ENCODE data around the gene ABL1. TPM values are rescaled to one million over a fixed set of nuclear protein-coding genes. Genes with fewer than 3 reads are reported as not detected.

Gene ABL1
- total RNA-seq, 1 experiment from 2014 or later, result 83.6 TPM

GRCh38 chr9:130934702-130935647 lies 99.9 kb downstream of the ABL1 start:
- no peak overlapping the region for H3K27ac ChIP-seq (ENCODE audit: insufficient read length, low read depth, low read length)
- Mint-ChIP-seq H3K4me1 (peaks cover 44 to 54% of the 10 kb centered on the region in 2 experiments), H3K27ac (peak overlapping the region in 1 of 3 experiments; percentile 18; a peak in 1 of 7 replicates), H3K27me3 (ENCODE audit: low read depth) (peaks cover 31% of the 10 kb centered on the region), H3K9me3 (no peaks in the 10 kb centered on the region; a peak in 1 of 5 replicates), H3K36me3 (ENCODE audit: insufficient read depth in 1 of 3, low read depth in 3 of 3) (0 out of 7 replicates have a peak, but pooled peaks cover 0 to 1% (median 0%) of the 10 kb centered on the region in 3 experiments), H3K4me3 (peak overlapping the region in 1 of 2 experiments; percentile 20; a peak in 1 of 5 replicates)
- no peaks in the 10 kb centered on the region for H3K79me1 ChIP-seq (ENCODE audit: insufficient read depth, low read depth, low read length, poor library complexity, severe bottlenecking)
- H2BK15ac ChIP-seq (ENCODE audit: low read depth, low read length), result no peak overlapping the region
- H3K4me2 ChIP-seq (ENCODE audit: insufficient read depth, insufficient read length, low read length), result no peak overlapping the region
- H2AFZ ChIP-seq (ENCODE audit: low read length), result no peak overlapping the region
- H3K23ac ChIP-seq (ENCODE audit: insufficient read length, low read depth, low read length), result no peak overlapping the region
- H3K18ac ChIP-seq (ENCODE audit: insufficient read length, low read depth, low read length), result no peak overlapping the region
- TF ChIP-seq, protein P1, sequence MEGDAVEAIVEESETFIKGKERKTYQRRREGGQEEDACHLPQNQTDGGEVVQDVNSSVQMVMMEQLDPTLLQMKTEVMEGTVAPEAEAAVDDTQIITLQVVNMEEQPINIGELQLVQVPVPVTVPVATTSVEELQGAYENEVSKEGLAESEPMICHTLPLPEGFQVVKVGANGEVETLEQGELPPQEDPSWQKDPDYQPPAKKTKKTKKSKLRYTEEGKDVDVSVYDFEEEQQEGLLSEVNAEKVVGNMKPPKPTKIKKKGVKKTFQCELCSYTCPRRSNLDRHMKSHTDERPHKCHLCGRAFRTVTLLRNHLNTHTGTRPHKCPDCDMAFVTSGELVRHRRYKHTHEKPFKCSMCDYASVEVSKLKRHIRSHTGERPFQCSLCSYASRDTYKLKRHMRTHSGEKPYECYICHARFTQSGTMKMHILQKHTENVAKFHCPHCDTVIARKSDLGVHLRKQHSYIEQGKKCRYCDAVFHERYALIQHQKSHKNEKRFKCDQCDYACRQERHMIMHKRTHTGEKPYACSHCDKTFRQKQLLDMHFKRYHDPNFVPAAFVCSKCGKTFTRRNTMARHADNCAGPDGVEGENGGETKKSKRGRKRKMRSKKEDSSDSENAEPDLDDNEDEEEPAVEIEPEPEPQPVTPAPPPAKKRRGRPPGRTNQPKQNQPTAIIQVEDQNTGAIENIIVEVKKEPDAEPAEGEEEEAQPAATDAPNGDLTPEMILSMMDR (conservative IDR thresholded peaks at IDR 0.05), result no peak
- no peaks in the 10 kb centered on the region for H3K9me3 ChIP-seq (ENCODE audit: control insufficient read depth, low read depth, low read length)
- no peak overlapping the region for H2BK12ac ChIP-seq (ENCODE audit: insufficient read length, low read depth, low read length)
- H4K91ac ChIP-seq (ENCODE audit: insufficient read length, low read depth, low read length), result no peak overlapping the region
- H3K27me3 ChIP-seq (ENCODE audit: insufficient read depth, low read length), result peaks cover 6% of the 10 kb centered on the region; the same call in 1 of the 2 replicates
- WGBS (ENCODE audit: extremely low coverage, insufficient read length, low lambda C conversion rate), result no CpG with 5 or more reads among the region's 16 CpGs
- no peak overlapping the region for H3K56ac ChIP-seq (ENCODE audit: insufficient read length, low read depth, low read length)
- no peak overlapping the region for H3K9ac ChIP-seq (ENCODE audit: extremely low read depth, insufficient read length, low read length)
- H3K79me2 ChIP-seq (ENCODE audit: insufficient read depth, low read length), result no peaks in the 10 kb centered on the region
- H2AK5ac ChIP-seq (ENCODE audit: insufficient read length, low read length), result no peak overlapping the region
- peaks cover 11% of the 10 kb centered on the region for H3K23me2 ChIP-seq (ENCODE audit: insufficient read length, low read depth, low read length, poor library complexity, severe bottlenecking)
- DNase-seq, result no peak
- no peak overlapping the region for H2BK5ac ChIP-seq (ENCODE audit: insufficient read length, low read length)
- H2BK20ac ChIP-seq (ENCODE audit: low read depth, low read length, poor library complexity, severe bottlenecking), result no peak overlapping the region
- H3K4me1 ChIP-seq (ENCODE audit: insufficient read depth, low read length), result peaks cover 2% of the 10 kb centered on the region; the same call in 1 of the 2 replicates
- H4K8ac ChIP-seq (replicated peaks; ENCODE audit: insufficient read length, low read depth, low read length), result no peak overlapping the region
- no peaks in the 10 kb centered on the region for H4K20me1 ChIP-seq (ENCODE audit: control insufficient read depth, insufficient read depth, insufficient read length)
- H3K14ac ChIP-seq (ENCODE audit: insufficient read depth, low read length), result no peak overlapping the region
- H3K4ac ChIP-seq (ENCODE audit: low read depth, low read length), result no peak overlapping the region
- H4K5ac ChIP-seq (ENCODE audit: insufficient read length, low read depth, low read length), result no peak overlapping the region
- no peak overlapping the region for H3T11ph ChIP-seq (ENCODE audit: low read length)
- H2BK120ac ChIP-seq (ENCODE audit: low read depth, low read length, poor library complexity, severe bottlenecking), result no peak overlapping the region
